ENCODE data around the gene ZNF784.

DNA sequence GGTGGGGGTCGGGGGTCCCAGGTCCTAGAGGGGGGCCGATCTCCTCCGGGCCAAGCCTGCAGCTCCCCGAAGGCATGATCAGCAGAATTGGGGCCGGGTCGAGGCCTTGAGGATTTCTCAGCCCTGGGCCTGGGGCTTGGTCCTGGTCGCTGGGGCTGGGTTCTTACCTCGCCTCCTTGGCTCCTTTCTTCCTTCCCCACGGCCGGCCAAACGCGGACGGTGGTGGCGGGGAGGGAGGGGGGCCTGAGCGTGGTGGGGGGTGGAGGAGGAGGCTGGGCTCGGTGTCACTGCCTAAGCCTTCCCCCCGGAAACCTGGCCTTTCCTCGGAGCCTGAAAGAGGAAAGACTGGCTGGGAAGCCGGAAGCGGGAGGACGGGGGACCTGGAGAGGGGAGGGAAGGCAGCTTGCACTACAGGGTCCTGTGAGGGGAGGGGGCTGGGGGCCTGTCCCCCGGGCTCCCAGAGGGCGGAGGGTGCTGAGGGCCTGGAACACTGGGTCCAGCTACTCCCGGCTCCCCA, 43.7 kb downstream of the ZNF784 start, which contains the start of gene ZNF579:
- TF ChIP-seq, protein P1, sequence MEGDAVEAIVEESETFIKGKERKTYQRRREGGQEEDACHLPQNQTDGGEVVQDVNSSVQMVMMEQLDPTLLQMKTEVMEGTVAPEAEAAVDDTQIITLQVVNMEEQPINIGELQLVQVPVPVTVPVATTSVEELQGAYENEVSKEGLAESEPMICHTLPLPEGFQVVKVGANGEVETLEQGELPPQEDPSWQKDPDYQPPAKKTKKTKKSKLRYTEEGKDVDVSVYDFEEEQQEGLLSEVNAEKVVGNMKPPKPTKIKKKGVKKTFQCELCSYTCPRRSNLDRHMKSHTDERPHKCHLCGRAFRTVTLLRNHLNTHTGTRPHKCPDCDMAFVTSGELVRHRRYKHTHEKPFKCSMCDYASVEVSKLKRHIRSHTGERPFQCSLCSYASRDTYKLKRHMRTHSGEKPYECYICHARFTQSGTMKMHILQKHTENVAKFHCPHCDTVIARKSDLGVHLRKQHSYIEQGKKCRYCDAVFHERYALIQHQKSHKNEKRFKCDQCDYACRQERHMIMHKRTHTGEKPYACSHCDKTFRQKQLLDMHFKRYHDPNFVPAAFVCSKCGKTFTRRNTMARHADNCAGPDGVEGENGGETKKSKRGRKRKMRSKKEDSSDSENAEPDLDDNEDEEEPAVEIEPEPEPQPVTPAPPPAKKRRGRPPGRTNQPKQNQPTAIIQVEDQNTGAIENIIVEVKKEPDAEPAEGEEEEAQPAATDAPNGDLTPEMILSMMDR (IDR thresholded peaks at IDR 0.05) = no peak
- peak; percentile 22 for TF ChIP-seq POLR2A (IDR thresholded peaks at IDR 0.05)
- no peak for TF ChIP-seq EP300 (IDR thresholded peaks at IDR 0.05)
